ENCODE results near the gene GNB1L.

DNA sequence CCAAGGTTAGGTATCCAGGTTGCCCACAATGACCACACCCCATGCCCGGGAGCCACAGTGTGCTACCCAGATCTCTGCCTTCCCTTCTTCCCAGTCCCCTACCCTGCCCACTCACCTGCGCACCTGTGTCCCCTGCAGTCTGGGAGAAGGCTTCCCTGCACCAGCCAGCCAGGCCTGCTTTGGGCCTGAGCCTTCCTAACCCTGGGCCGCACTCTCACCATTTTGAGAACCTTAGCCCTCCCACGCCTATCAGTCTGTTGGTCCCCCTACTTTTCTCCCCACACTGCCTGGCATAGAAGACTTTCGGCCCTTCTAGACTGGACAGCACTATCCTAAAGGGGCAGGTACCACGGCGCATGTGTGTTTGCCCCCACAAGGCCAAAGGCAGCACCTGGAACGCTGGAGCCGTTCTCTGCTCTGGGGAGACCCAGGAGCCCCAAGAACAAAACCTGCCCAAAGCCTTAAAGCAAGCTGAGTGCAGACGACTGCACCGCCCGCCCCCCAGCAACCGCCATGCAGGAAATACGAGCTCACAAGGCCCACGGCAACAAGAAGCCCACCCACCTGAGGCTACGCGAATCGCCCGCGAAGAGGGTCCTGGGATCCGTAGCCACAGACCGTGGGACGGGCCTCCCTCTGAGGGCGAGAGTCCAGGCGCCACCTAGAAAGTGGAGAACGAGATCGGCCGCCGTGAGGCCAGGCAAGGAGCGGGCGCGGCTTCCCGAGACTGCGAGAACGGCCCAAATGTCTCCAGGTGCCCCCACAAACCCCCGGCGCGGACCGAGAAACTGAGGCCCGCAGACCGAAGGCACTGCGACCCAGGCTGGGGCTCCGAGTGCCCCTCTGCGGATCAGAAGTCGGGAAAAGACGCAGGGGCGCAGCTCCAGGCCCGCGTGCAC, 546 bp downstream of the GNB1L start:
- TF ChIP-seq, protein P1, sequence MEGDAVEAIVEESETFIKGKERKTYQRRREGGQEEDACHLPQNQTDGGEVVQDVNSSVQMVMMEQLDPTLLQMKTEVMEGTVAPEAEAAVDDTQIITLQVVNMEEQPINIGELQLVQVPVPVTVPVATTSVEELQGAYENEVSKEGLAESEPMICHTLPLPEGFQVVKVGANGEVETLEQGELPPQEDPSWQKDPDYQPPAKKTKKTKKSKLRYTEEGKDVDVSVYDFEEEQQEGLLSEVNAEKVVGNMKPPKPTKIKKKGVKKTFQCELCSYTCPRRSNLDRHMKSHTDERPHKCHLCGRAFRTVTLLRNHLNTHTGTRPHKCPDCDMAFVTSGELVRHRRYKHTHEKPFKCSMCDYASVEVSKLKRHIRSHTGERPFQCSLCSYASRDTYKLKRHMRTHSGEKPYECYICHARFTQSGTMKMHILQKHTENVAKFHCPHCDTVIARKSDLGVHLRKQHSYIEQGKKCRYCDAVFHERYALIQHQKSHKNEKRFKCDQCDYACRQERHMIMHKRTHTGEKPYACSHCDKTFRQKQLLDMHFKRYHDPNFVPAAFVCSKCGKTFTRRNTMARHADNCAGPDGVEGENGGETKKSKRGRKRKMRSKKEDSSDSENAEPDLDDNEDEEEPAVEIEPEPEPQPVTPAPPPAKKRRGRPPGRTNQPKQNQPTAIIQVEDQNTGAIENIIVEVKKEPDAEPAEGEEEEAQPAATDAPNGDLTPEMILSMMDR (IDR thresholded peaks at IDR 0.05): no peak
- TF ChIP-seq POLR2AphosphoS5 (IDR thresholded peaks at IDR 0.05) (no peak), POLR2A (IDR thresholded peaks at IDR 0.05) (no peak)

All from prostate gland (tissue), 2 donors.